Measurements from ENCODE around the gene DOCK4. TPM values are rescaled to one million over a fixed set of nuclear protein-coding genes. Genes with fewer than 3 reads are reported as not detected.

Gene DOCK4
- polyA plus RNA-seq, 1 donor (not counting 4 experiments of a cell fraction or from before 2014, with no cell fraction given), result 13.9 TPM

DNA sequence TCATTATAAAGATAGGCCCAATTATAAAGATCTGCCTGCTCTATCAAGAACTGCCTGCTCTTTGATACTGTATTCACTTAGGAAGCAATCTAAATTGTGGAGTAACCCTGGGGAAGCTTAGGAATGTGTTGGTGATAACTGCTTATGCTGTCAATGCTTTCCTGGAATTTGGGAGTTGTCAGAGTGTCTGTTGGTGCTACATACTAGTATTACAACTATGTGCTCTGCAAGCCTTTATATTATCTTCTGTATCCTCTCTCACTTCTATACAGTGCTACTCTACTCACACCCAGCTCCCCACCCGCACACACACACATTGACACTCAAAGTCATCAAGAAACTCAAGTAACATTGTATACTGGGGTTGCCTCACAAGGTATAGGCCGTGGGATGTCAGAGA is 6.4 kb upstream of the DOCK4 start:
- Histone ChIP-seq H3K27me3 (ENCODE audit: control insufficient read depth, extremely low read depth, insufficient read depth, low read length) (no peaks in the 10 kb centered on the region), H3K4me3 (ENCODE audit: control insufficient read depth in 2 of 3, extremely low read depth in 1 of 3, insufficient read depth in 2 of 3, low read depth in 1 of 3, low read length in 3 of 3) (no peak overlapping the region), H3K36me3 (ENCODE audit: control insufficient read depth in 2 of 2, extremely low read depth in 1 of 2, insufficient read depth in 2 of 2, low read length in 2 of 2) (no peaks in the 10 kb centered on the region), H3K4me1 (ENCODE audit: control insufficient read depth, extremely low read depth, insufficient read depth, low read length) (peaks cover 2% of the 10 kb centered on the region), H3K4me2 (ENCODE audit: control insufficient read depth, extremely low read depth, insufficient read depth, low read depth, low read length) (no peak overlapping the region), H3K9me1 (ENCODE audit: control insufficient read depth, extremely low read depth, insufficient read depth, low read length) (peaks cover 2% of the 10 kb centered on the region), H2AFZ (ENCODE audit: control insufficient read depth, low read length) (no peak overlapping the region), H3K79me2 (ENCODE audit: control insufficient read depth, insufficient read depth, low read length) (peaks cover 57% of the 10 kb centered on the region), H3K9me3 (ENCODE audit: control insufficient read depth, low read depth, low read length) (no peaks in the 10 kb centered on the region), H3K27ac (ENCODE audit: control insufficient read depth, insufficient read depth, low read length) (no peak overlapping the region), H4K20me1 (ENCODE audit: control insufficient read depth, extremely low read depth, insufficient read depth, low read length) (no peaks in the 10 kb centered on the region), H3K9ac (ENCODE audit: control insufficient read depth, extremely low read depth, insufficient read depth, low read length) (no peak overlapping the region)
- dilution Hi-C loops (cut with MboI; ENCODE audit: extremely low pct_ligation_motif_present, low sequenced_read_pairs), result no loop called here
- FAIRE-seq (no peak), DNase-seq (ENCODE audit: low read depth, low spot score) (no peak)
- TF ChIP-seq EZH2 (IDR thresholded peaks at IDR 0.05; ENCODE audit: low read length), result no peak
- TF ChIP-seq, protein P1, sequence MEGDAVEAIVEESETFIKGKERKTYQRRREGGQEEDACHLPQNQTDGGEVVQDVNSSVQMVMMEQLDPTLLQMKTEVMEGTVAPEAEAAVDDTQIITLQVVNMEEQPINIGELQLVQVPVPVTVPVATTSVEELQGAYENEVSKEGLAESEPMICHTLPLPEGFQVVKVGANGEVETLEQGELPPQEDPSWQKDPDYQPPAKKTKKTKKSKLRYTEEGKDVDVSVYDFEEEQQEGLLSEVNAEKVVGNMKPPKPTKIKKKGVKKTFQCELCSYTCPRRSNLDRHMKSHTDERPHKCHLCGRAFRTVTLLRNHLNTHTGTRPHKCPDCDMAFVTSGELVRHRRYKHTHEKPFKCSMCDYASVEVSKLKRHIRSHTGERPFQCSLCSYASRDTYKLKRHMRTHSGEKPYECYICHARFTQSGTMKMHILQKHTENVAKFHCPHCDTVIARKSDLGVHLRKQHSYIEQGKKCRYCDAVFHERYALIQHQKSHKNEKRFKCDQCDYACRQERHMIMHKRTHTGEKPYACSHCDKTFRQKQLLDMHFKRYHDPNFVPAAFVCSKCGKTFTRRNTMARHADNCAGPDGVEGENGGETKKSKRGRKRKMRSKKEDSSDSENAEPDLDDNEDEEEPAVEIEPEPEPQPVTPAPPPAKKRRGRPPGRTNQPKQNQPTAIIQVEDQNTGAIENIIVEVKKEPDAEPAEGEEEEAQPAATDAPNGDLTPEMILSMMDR (optimal IDR thresholded peaks at IDR 0.05 in 1 of 3, IDR thresholded peaks at IDR 0.05 in 1 of 3, conservative IDR thresholded peaks at IDR 0.05 in 1 of 3; ENCODE audit: extremely low read depth in 1 of 3, insufficient read depth in 2 of 3, low read length in 3 of 3), result no peak

GRCh38 chr7:112211348-112211907 is 5.2 kb upstream of the DOCK4 start:
- Histone ChIP-seq H3K4me2 (ENCODE audit: control insufficient read depth, extremely low read depth, insufficient read depth, low read depth, low read length) (no peak overlapping the region), H3K9me3 (ENCODE audit: control insufficient read depth, low read depth, low read length) (no peaks in the 10 kb centered on the region), H3K27ac (ENCODE audit: control insufficient read depth, insufficient read depth, low read length) (no peak overlapping the region), H3K27me3 (ENCODE audit: control insufficient read depth, extremely low read depth, insufficient read depth, low read length) (no peaks in the 10 kb centered on the region), H3K79me2 (ENCODE audit: control insufficient read depth, insufficient read depth, low read length) (peaks cover 61% of the 10 kb centered on the region), H3K4me3 (ENCODE audit: control insufficient read depth in 2 of 3, extremely low read depth in 1 of 3, insufficient read depth in 2 of 3, low read depth in 1 of 3, low read length in 3 of 3) (no peak overlapping the region), H4K20me1 (ENCODE audit: control insufficient read depth, extremely low read depth, insufficient read depth, low read length) (no peaks in the 10 kb centered on the region), H3K9me1 (ENCODE audit: control insufficient read depth, extremely low read depth, insufficient read depth, low read length) (peaks cover 2% of the 10 kb centered on the region), H2AFZ (ENCODE audit: control insufficient read depth, low read length) (no peak overlapping the region), H3K4me1 (ENCODE audit: control insufficient read depth, extremely low read depth, insufficient read depth, low read length) (peaks cover 3% of the 10 kb centered on the region), H3K36me3 (ENCODE audit: control insufficient read depth in 2 of 2, extremely low read depth in 1 of 2, insufficient read depth in 2 of 2, low read length in 2 of 2) (no peaks in the 10 kb centered on the region), H3K9ac (ENCODE audit: control insufficient read depth, extremely low read depth, insufficient read depth, low read length) (no peak overlapping the region)
- TF ChIP-seq, protein P1 (optimal IDR thresholded peaks at IDR 0.05 in 1 of 3, IDR thresholded peaks at IDR 0.05 in 1 of 3, conservative IDR thresholded peaks at IDR 0.05 in 1 of 3; ENCODE audit: extremely low read depth in 1 of 3, insufficient read depth in 2 of 3, low read length in 3 of 3), result no peak
- TF ChIP-seq EZH2 (IDR thresholded peaks at IDR 0.05; ENCODE audit: low read length), result no peak
- DNase-seq (ENCODE audit: low read depth, low spot score) (no peak), FAIRE-seq (no peak)
- dilution Hi-C loops (cut with MboI; ENCODE audit: extremely low pct_ligation_motif_present, low sequenced_read_pairs), result no loop called here
